ENCODE results near the gene TRIM39.
A peak's percentile ranks its signal among the peaks of the same experiment; 100 is the strongest.

Gene TRIM39

GRCh38 chr6:30326526-30327231 lies at the start of gene TRIM39 (continued):
- TF ChIP-seq ATF2 (tag by site-specific recombination; IDR thresholded peaks at IDR 0.05; ENCODE audit: low read depth) (no peak), SETDB1 (IDR thresholded peaks at IDR 0.05; ENCODE audit: insufficient read length, low read length) (no peak), ZNF24 (tag by site-specific recombination; IDR thresholded peaks at IDR 0.05) (no peak), ZNF202 (tag by site-specific recombination; IDR thresholded peaks at IDR 0.05; ENCODE audit: borderline replicate concordance) (no peak), SP7 (tag by site-specific recombination; IDR thresholded peaks at IDR 0.05) (peak; percentile 5), KLF7 (tag by site-specific recombination; IDR thresholded peaks at IDR 0.05; ENCODE audit: borderline replicate concordance) (no peak), KLF16 (tag by site-specific recombination; IDR thresholded peaks at IDR 0.05) (no peak), ZSCAN4 (tag by site-specific recombination; IDR thresholded peaks at IDR 0.05) (no peak), ZBTB17 (tag by site-specific recombination; IDR thresholded peaks at IDR 0.05) (no peak), ZNF23 (tag by site-specific recombination; IDR thresholded peaks at IDR 0.05; ENCODE audit: borderline replicate concordance) (no peak), ZNF677 (tag by site-specific recombination; IDR thresholded peaks at IDR 0.05) (no peak), ZNF654 (tag by site-specific recombination; IDR thresholded peaks at IDR 0.05; ENCODE audit: low read depth) (no peak), ZNF792 (tag by site-specific recombination; IDR thresholded peaks at IDR 0.05) (no peak), WT1 (tag by site-specific recombination; IDR thresholded peaks at IDR 0.05) (no peak), HOXD13 (CRISPR knock-in tag; IDR thresholded peaks at IDR 0.05; ENCODE audit: borderline replicate concordance) (0 out of 2 replicates have a peak, but pooled peaks have one; percentile 39), SCRT2 (tag by site-specific recombination; IDR thresholded peaks at IDR 0.05) (no peak), ZNF830 (tag by site-specific recombination; IDR thresholded peaks at IDR 0.05; ENCODE audit: low read depth) (no peak), ZNF175 (tag by site-specific recombination; IDR thresholded peaks at IDR 0.05) (no peak), ZNF112 (tag by site-specific recombination; IDR thresholded peaks at IDR 0.05) (no peak), PBX3 (CRISPR knock-in tag; IDR thresholded peaks at IDR 0.05) (peak; percentile 68; the same call in 1 of the 2 replicates), ZNF843 (tag by site-specific recombination; IDR thresholded peaks at IDR 0.05) (peak; percentile 22; the same call in 1 of the 2 replicates), FEZF1 (tag by site-specific recombination; IDR thresholded peaks at IDR 0.05) (no peak), ZNF701 (tag by site-specific recombination; IDR thresholded peaks at IDR 0.05) (no peak), ZNF214 (tag by site-specific recombination; IDR thresholded peaks at IDR 0.05; ENCODE audit: borderline replicate concordance) (no peak), EGR2 (tag by site-specific recombination; IDR thresholded peaks at IDR 0.05; ENCODE audit: low read depth) (no peak; the same call in 1 of the 2 replicates), ZNF664 (tag by site-specific recombination; IDR thresholded peaks at IDR 0.05) (no peak)
- TF ChIP-seq, protein P1, sequence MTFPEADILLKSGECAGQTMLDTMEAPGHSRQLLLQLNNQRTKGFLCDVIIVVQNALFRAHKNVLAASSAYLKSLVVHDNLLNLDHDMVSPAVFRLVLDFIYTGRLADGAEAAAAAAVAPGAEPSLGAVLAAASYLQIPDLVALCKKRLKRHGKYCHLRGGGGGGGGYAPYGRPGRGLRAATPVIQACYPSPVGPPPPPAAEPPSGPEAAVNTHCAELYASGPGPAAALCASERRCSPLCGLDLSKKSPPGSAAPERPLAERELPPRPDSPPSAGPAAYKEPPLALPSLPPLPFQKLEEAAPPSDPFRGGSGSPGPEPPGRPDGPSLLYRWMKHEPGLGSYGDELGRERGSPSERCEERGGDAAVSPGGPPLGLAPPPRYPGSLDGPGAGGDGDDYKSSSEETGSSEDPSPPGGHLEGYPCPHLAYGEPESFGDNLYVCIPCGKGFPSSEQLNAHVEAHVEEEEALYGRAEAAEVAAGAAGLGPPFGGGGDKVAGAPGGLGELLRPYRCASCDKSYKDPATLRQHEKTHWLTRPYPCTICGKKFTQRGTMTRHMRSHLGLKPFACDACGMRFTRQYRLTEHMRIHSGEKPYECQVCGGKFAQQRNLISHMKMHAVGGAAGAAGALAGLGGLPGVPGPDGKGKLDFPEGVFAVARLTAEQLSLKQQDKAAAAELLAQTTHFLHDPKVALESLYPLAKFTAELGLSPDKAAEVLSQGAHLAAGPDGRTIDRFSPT (tag by site-specific recombination; IDR thresholded peaks at IDR 0.05) = no peak
- TF ChIP-seq, protein P2, sequence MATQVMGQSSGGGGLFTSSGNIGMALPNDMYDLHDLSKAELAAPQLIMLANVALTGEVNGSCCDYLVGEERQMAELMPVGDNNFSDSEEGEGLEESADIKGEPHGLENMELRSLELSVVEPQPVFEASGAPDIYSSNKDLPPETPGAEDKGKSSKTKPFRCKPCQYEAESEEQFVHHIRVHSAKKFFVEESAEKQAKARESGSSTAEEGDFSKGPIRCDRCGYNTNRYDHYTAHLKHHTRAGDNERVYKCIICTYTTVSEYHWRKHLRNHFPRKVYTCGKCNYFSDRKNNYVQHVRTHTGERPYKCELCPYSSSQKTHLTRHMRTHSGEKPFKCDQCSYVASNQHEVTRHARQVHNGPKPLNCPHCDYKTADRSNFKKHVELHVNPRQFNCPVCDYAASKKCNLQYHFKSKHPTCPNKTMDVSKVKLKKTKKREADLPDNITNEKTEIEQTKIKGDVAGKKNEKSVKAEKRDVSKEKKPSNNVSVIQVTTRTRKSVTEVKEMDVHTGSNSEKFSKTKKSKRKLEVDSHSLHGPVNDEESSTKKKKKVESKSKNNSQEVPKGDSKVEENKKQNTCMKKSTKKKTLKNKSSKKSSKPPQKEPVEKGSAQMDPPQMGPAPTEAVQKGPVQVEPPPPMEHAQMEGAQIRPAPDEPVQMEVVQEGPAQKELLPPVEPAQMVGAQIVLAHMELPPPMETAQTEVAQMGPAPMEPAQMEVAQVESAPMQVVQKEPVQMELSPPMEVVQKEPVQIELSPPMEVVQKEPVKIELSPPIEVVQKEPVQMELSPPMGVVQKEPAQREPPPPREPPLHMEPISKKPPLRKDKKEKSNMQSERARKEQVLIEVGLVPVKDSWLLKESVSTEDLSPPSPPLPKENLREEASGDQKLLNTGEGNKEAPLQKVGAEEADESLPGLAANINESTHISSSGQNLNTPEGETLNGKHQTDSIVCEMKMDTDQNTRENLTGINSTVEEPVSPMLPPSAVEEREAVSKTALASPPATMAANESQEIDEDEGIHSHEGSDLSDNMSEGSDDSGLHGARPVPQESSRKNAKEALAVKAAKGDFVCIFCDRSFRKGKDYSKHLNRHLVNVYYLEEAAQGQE (tag by site-specific recombination; IDR thresholded peaks at IDR 0.05) = no peak; the same call in 1 of the 2 replicates
- TF ChIP-seq, protein P3, sequence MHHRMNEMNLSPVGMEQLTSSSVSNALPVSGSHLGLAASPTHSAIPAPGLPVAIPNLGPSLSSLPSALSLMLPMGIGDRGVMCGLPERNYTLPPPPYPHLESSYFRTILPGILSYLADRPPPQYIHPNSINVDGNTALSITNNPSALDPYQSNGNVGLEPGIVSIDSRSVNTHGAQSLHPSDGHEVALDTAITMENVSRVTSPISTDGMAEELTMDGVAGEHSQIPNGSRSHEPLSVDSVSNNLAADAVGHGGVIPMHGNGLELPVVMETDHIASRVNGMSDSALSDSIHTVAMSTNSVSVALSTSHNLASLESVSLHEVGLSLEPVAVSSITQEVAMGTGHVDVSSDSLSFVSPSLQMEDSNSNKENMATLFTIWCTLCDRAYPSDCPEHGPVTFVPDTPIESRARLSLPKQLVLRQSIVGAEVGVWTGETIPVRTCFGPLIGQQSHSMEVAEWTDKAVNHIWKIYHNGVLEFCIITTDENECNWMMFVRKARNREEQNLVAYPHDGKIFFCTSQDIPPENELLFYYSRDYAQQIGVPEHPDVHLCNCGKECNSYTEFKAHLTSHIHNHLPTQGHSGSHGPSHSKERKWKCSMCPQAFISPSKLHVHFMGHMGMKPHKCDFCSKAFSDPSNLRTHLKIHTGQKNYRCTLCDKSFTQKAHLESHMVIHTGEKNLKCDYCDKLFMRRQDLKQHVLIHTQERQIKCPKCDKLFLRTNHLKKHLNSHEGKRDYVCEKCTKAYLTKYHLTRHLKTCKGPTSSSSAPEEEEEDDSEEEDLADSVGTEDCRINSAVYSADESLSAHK (tag by site-specific recombination; IDR thresholded peaks at IDR 0.05) = no peak
